Natural killer cell (primary cell): ENCODE data around the gene CA12. TPM values are rescaled to one million over a fixed set of nuclear protein-coding genes. Genes with fewer than 3 reads are reported as not detected.

Experiments
- ATAC-seq, 3 donors: fragments of 150-1000 bp in 2 of 3; fragments of 200-7000 bp in 1 of 3; cut with Tn5 transposase; 1 replicate in 1 of 3; 2 replicates in 2 of 3; pipeline ENCODE4 v1.10.0; 2021; ENCODE audit warnings: mild to moderate bottlenecking in 2 of 3, moderate library complexity in 2 of 3
- DNase-seq, 2 donors: peaks; one replicate each; pipeline versions ENCODE4 v3.0.0 to v3.0.0-alpha.2; 2013 to 2021; ENCODE audit warnings: mixed read lengths in 1 of 2
- H3K27ac ChIP-seq: one replicate; pipeline ENCODE4 v1.5.1; 2013; ENCODE audit warnings: mild to moderate bottlenecking, low read length
- H3K27me3 ChIP-seq: one replicate; pipeline ENCODE4 v1.6.1; 2013; ENCODE audit warnings: low read length; ENCODE audit not compliant: control insufficient read depth, insufficient read depth
- H3K36me3 ChIP-seq: one replicate; pipeline ENCODE4 v1.6.1; 2013; ENCODE audit warnings: low read length; ENCODE audit not compliant: control insufficient read depth, insufficient read depth
- H3K4me1 ChIP-seq: one replicate; pipeline ENCODE4 v1.6.1; 2013; ENCODE audit warnings: low read length; ENCODE audit not compliant: control insufficient read depth, insufficient read depth
- H3K4me3 ChIP-seq: one replicate; pipeline ENCODE4 v1.5.1; 2013; ENCODE audit warnings: low read length
- H3K9me3 ChIP-seq: one replicate; pipeline ENCODE4 v1.6.1; 2013; ENCODE audit warnings: low read length; ENCODE audit not compliant: control insufficient read depth, insufficient read depth
- H3K27ac Mint-ChIP-seq, 2 donors: one replicate each; pipeline ENCODE4 v1.8.0; 2022; ENCODE audit warnings: mild to moderate bottlenecking in 2 of 2, mixed read lengths in 2 of 2, moderate library complexity in 1 of 2
- H3K27me3 Mint-ChIP-seq, 2 donors: one replicate each; pipeline ENCODE4 v1.8.0; 2022; ENCODE audit warnings: low read depth in 2 of 2, mixed read lengths in 2 of 2
- H3K36me3 Mint-ChIP-seq: one replicate; pipeline ENCODE4 v1.8.0; 2022; ENCODE audit warnings: mixed read lengths
- H3K4me1 Mint-ChIP-seq, 2 donors: one replicate each; pipeline ENCODE4 v1.8.0; 2022; ENCODE audit warnings: mixed read lengths in 2 of 2
- H3K4me3 Mint-ChIP-seq: one replicate; pipeline ENCODE4 v1.8.0; 2022; ENCODE audit warnings: mild to moderate bottlenecking, moderate library complexity, mixed read lengths
- H3K9me3 Mint-ChIP-seq, 2 donors: one replicate each; pipeline ENCODE4 v1.8.0; 2022; ENCODE audit warnings: mixed read lengths in 2 of 2
- CTCF ChIP-seq: fragments of 200-600 bp; IDR thresholded peaks from one replicate; pipeline ENCODE4 v1.8.0; 2022; ENCODE audit warnings: antibody characterized with exemption
- WGBS: methylation state at CpG from one replicate; pipeline ENCODE4 v1.1.7; 2013; ENCODE audit warnings: missing lambda C conversion rate; ENCODE audit not compliant: insufficient coverage; 5-methylcytosine and 5-hydroxymethylcytosine counted together
- intact Hi-C: fragments of 100-400 bp; cut with micrococcal nuclease; formaldehyde crosslinking; loops from one replicate; pipeline ENCODE4 v1.14.2; 2022
- total RNA-seq, 4 donors: library from RNA; stranded (reverse); fragments of 120-200 nt in 1 of 4; gene quantifications; one replicate each; pipeline versions ENCODE4 v1.2.3 to v1.2.4, GENCODE V29; 2013 to 2022

The CA12 gene
- total RNA-seq: not detected
- total RNA-seq (2013): not detected

GRCh38 chr15:63381301-63382204, at the start of gene CA12:
Gene CA12, minus strand, starts transcription at chr15:63381846. Its CDS starts 126 bp downstream, at chr15:63381720.
- no peak within 1 kb of the TSS for H3K4me3 ChIP-seq
- intact Hi-C loops: no loop called here
- peaks cover 7% of the 10 kb centered on the region for H3K4me1 ChIP-seq
- Mint-ChIP-seq H3K27me3 (peaks cover 53 to 86% of the 10 kb centered on the region in 2 donors), H3K4me3 (no peak within 1 kb of the TSS), H3K4me1 (peaks cover 0 to 8% of the 10 kb centered on the region in 2 donors), H3K36me3 (no peaks in the 10 kb centered on the region), H3K27ac (no peak within 1 kb of the TSS), H3K9me3 (no peaks in the 10 kb centered on the region)
- no peaks in the 10 kb centered on the region for H3K9me3 ChIP-seq
- ATAC-seq (peak in 1 of 3 donors; percentile 39), DNase-seq (peak in 1 of 2 donors; percentile 14)
- H3K27me3 ChIP-seq: peaks cover 19% of the 10 kb centered on the region
- WGBS: 4% methylated on average over 58 of the region's 58 CpGs
- H3K27ac ChIP-seq: no peak within 1 kb of the TSS
- H3K36me3 ChIP-seq: no peaks in the 10 kb centered on the region
- TF ChIP-seq CTCF: no peak

GRCh38 chr15:63430766-63431451, 49.3 kb upstream of the CA12 start:
- no peak for ATAC-seq
- no peaks in the 10 kb centered on the region for H3K27me3 ChIP-seq

DNA sequence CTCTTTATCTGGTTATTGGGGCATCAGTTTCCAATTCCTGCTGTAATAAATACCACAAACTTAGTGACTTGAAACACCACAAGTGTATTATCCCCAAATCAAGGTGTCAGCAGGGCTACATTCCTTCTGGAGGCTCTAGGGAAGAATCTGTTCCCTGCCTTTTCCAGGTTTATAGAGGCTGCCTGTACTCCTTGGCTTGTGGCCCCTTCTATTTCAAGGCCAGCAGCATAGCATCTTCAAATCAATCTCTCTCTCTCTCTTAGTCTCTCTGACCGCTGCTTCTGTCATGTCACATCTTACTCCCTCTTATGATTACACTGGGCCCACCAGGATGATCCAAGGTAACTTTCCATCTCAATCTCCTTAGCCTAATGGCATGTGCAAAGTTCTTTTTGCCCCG, 44.9 kb upstream of the CA12 start:
- WGBS: 100% methylated on average over 1 of the region's 2 CpGs
- no peak overlapping the region for H3K4me3 Mint-ChIP-seq

More at GRCh38 chr15:63430766-63431451, 49.3 kb upstream of the CA12 start:
- Mint-ChIP-seq H3K27ac (no peak overlapping the region), H3K36me3 (no peaks in the 10 kb centered on the region), H3K4me1 (no peaks in the 10 kb centered on the region), H3K27me3 (peaks cover 0 to 2% of the 10 kb centered on the region in 2 donors), H3K4me3 (no peak overlapping the region), H3K9me3 (peaks cover 0 to 3% of the 10 kb centered on the region in 2 donors)
- no peak for DNase-seq
- 72% methylated on average over 6 of the region's 6 CpGs for WGBS
- intact Hi-C loops: no loop called here
- H3K4me3 ChIP-seq: no peak overlapping the region
- H3K36me3 ChIP-seq: no peaks in the 10 kb centered on the region
- H3K4me1 ChIP-seq: no peaks in the 10 kb centered on the region
- no peak overlapping the region for H3K27ac ChIP-seq
- H3K9me3 ChIP-seq: no peaks in the 10 kb centered on the region
- TF ChIP-seq CTCF: no peak

More for the DNA sequence above, 44.9 kb upstream of the CA12 start:
- H3K9me3 ChIP-seq: no peaks in the 10 kb centered on the region
- Mint-ChIP-seq H3K36me3 (no peaks in the 10 kb centered on the region), H3K27me3 (peaks cover 0 to 3% of the 10 kb centered on the region in 2 donors), H3K27ac (no peak overlapping the region), H3K9me3 (peaks cover 0 to 3% of the 10 kb centered on the region in 2 donors), H3K4me1 (no peaks in the 10 kb centered on the region)
- H3K4me1 ChIP-seq: no peaks in the 10 kb centered on the region
- no peak overlapping the region for H3K4me3 ChIP-seq
- no peak overlapping the region for H3K27ac ChIP-seq
- intact Hi-C loops: no loop called here
- TF ChIP-seq CTCF: no peak
- no peaks in the 10 kb centered on the region for H3K27me3 ChIP-seq
- no peak for DNase-seq
- H3K36me3 ChIP-seq: no peaks in the 10 kb centered on the region
- no peak for ATAC-seq
